IMR-90 (cell line): ENCODE measurements around the gene TRIP4. TPM values are rescaled to one million over a fixed set of nuclear protein-coding genes. Genes with fewer than 3 reads are reported as not detected.
A peak's percentile ranks its signal among the peaks of the same experiment; 100 is the strongest.

Source experiments
- ATAC-seq: fragments of 200-7000 bp; cut with Tn5 transposase; 2 replicates; pipeline ENCODE4 v1.9.1; 2020; ENCODE audit warnings: low read depth, mild to moderate bottlenecking, moderate library complexity
- BruUV-seq: library from RNA; stranded (reverse); fragments of 400-500 nt; replicated peaks from 2 replicates; lab custom pipeline; 2021; lab: Mats Ljungman, UMichigan
- CTCF ChIA-PET: fragments of 300-600 bp; formaldehyde crosslinking; extraction: SDS; loops from one replicate; lab custom pipeline; 2021; ENCODE audit warnings: antibody characterized with exemption; lab: Yijun Ruan, JAX
- POLR2A ChIA-PET: fragments of 300-600 bp; sonication (Branson Sonifier 250); formaldehyde crosslinking; loops from one replicate; lab custom pipeline; 2022; ENCODE audit warnings: antibody characterized with exemption; ENCODE audit not compliant: unreplicated experiment; lab: Charles Lee
- DNase-seq: peaks from one replicate; pipeline ENCODE4 v3.0.0; 2013
- H2AFZ ChIP-seq: replicated peaks from 2 replicates; pipeline ENCODE3; 2013; ENCODE audit warnings: low read length, mild to moderate bottlenecking; ENCODE audit not compliant: poor library complexity
- H2AK5ac ChIP-seq: 2 replicates; pipeline ENCODE4 v1.6.1; 2013; ENCODE audit warnings: low read depth, low read length, inconsistent platforms
- H2AK9ac ChIP-seq: replicated peaks from 2 replicates; pipeline ENCODE3; 2013; ENCODE audit warnings: mild to moderate bottlenecking, low read depth, low read length, moderate library complexity; ENCODE audit not compliant: poor library complexity
- H2BK120ac ChIP-seq: 2 replicates; pipeline ENCODE4 v1.6.1; 2013; ENCODE audit warnings: low read depth, low read length, inconsistent platforms
- H2BK15ac ChIP-seq: 3 replicates; pipeline ENCODE4 v1.6.1; 2013; ENCODE audit warnings: low read depth, low read length, inconsistent platforms
- H2BK20ac ChIP-seq: 2 replicates; pipeline ENCODE4 v1.6.1; 2013; ENCODE audit warnings: low read depth, mild to moderate bottlenecking, inconsistent platforms, low read length, moderate library complexity
- H2BK5ac ChIP-seq: 2 replicates; pipeline ENCODE4 v1.6.1; 2013; ENCODE audit warnings: mild to moderate bottlenecking, low read depth, low read length, inconsistent platforms; ENCODE audit not compliant: poor library complexity, severe bottlenecking
- H3K14ac ChIP-seq: replicated peaks from 2 replicates; pipeline ENCODE4 v1.6.1; 2013; ENCODE audit warnings: low read depth, low read length, inconsistent platforms
- H3K18ac ChIP-seq: 2 replicates; pipeline ENCODE4 v1.6.1; 2013; ENCODE audit warnings: low read depth, low read length, control low read depth
- H3K23ac ChIP-seq: 2 replicates; pipeline ENCODE4 v1.6.1; 2013; ENCODE audit warnings: low read depth, low read length, inconsistent platforms
- H3K27ac ChIP-seq: 2 replicates; pipeline ENCODE4 v1.5.1; 2013; ENCODE audit warnings: mild to moderate bottlenecking, control low read depth, low read length; ENCODE audit not compliant: insufficient read depth
- H3K27me3 ChIP-seq: 2 replicates; pipeline ENCODE4 v1.6.1; 2013; ENCODE audit warnings: low read length; ENCODE audit not compliant: control insufficient read depth, insufficient read depth
- H3K36me3 ChIP-seq: 2 replicates; pipeline ENCODE4 v1.6.1; 2013; ENCODE audit warnings: low read length, mixed read lengths; ENCODE audit not compliant: control insufficient read depth, insufficient read depth
- H3K4ac ChIP-seq: 2 replicates; pipeline ENCODE4 v1.6.1; 2013; ENCODE audit warnings: low read depth, low read length, inconsistent platforms
- H3K4me1 ChIP-seq: 2 replicates; pipeline ENCODE4 v1.6.1; 2013; ENCODE audit warnings: low read length, mixed read lengths; ENCODE audit not compliant: control insufficient read depth, insufficient read depth
- H3K4me2 ChIP-seq: 2 replicates; pipeline ENCODE4 v1.6.1; 2013; ENCODE audit warnings: low read depth, mild to moderate bottlenecking, control low read depth, low read length, moderate library complexity
- H3K4me3 ChIP-seq: 2 replicates; pipeline ENCODE4 v1.5.1; 2013; ENCODE audit warnings: low read depth, mild to moderate bottlenecking, control low read depth, low read length, moderate library complexity; ENCODE audit not compliant: insufficient read depth
- H3K56ac ChIP-seq: 2 replicates; pipeline ENCODE4 v1.6.1; 2013; ENCODE audit warnings: low read length, inconsistent platforms; ENCODE audit not compliant: insufficient read depth; ENCODE audit errors: extremely low read depth
- H3K79me1 ChIP-seq, 2 experiments: 2 replicates each; pipeline ENCODE4 v1.6.1; 2013; ENCODE audit warnings: low read length in 2 of 2, inconsistent platforms in 1 of 2, low read depth in 1 of 2
- H3K9ac ChIP-seq: 2 replicates; pipeline ENCODE4 v1.6.1; 2013; ENCODE audit warnings: low read depth, low read length, control low read depth
- H3K9me1 ChIP-seq: 2 replicates; pipeline ENCODE4 v1.6.1; 2013; ENCODE audit warnings: low read length, inconsistent platforms; ENCODE audit not compliant: insufficient read depth
- H3K9me3 ChIP-seq: 2 replicates; pipeline ENCODE4 v1.6.1; 2013; ENCODE audit warnings: low read length; ENCODE audit not compliant: control insufficient read depth, insufficient read depth
- H4K20me1 ChIP-seq: 2 replicates; pipeline ENCODE4 v1.6.1; 2013; ENCODE audit warnings: low read length, inconsistent platforms; ENCODE audit not compliant: insufficient read depth
- H4K5ac ChIP-seq: 2 replicates; pipeline ENCODE4 v1.6.1; 2013; ENCODE audit warnings: mild to moderate bottlenecking, low read depth, low read length, control low read depth
- H4K8ac ChIP-seq, 2 experiments: 2 replicates each; pipeline ENCODE4 v1.6.1; 2013; ENCODE audit warnings: low read depth in 2 of 2, low read length in 2 of 2, control low read depth in 1 of 2, inconsistent platforms in 1 of 2
- H4K91ac ChIP-seq: 2 replicates; pipeline ENCODE4 v1.6.1; 2013; ENCODE audit warnings: low read depth, low read length, inconsistent platforms; ENCODE audit not compliant: insufficient read depth
- CTCF ChIP-seq: conservative IDR thresholded peaks from 2 replicates; pipeline ENCODE4 v1.5.1; 2012; ENCODE audit warnings: mild to moderate bottlenecking, low read depth, low read length, improper control_type of control experiment
- ELK1 ChIP-seq: fragments of 150-350 bp; IDR thresholded peaks from 2 replicates; pipeline ENCODE4 v1.6.1; 2016; ENCODE audit warnings: low read depth, mild to moderate bottlenecking, low read length, moderate library complexity, borderline replicate concordance
- FOS ChIP-seq: fragments of 150-350 bp; IDR thresholded peaks from 2 replicates; pipeline ENCODE4 v1.6.1; 2016; ENCODE audit warnings: low read depth, low read length
- MAFK ChIP-seq: IDR thresholded peaks from 2 replicates; pipeline ENCODE4 v1.6.1; 2012; ENCODE audit warnings: low read depth, low read length, improper control_type of control experiment
- MAZ ChIP-seq: IDR thresholded peaks from 2 replicates; pipeline ENCODE4 v1.6.1; 2012; ENCODE audit warnings: low read depth, mild to moderate bottlenecking, low read length, improper control_type of control experiment, moderate library complexity, borderline replicate concordance
- MXI1 ChIP-seq: IDR thresholded peaks from 2 replicates; pipeline ENCODE4 v1.6.1; 2012; ENCODE audit warnings: low read depth, mild to moderate bottlenecking, low read length, moderate library complexity, borderline replicate concordance
- NFE2L2 ChIP-seq: fragments of 150-350 bp; IDR thresholded peaks from 2 replicates; pipeline ENCODE4 v1.6.1; 2016; ENCODE audit warnings: low read depth, mild to moderate bottlenecking, low read length
- POLR2A ChIP-seq: IDR thresholded peaks from 2 replicates; pipeline ENCODE4 v1.6.1; 2012; ENCODE audit warnings: mild to moderate bottlenecking, low read depth, low read length
- SMC3 ChIP-seq: fragments of 150-350 bp; IDR thresholded peaks from 2 replicates; pipeline ENCODE4 v1.6.1; 2016; ENCODE audit warnings: low read depth, mild to moderate bottlenecking, antibody characterized with exemption, low read length, moderate library complexity
- USF2 ChIP-seq: fragments of 150-350 bp; IDR thresholded peaks from 2 replicates; pipeline ENCODE4 v1.6.1; 2017; ENCODE audit warnings: mild to moderate bottlenecking, antibody characterized with exemption, low read length, low read depth
- WGBS, 2 experiments: methylation state at CpG; one replicate each; pipeline versions ENCODE4 v1.1.5 to v1.1.7; 2013; ENCODE audit warnings: missing lambda C conversion rate in 2 of 2; ENCODE audit not compliant: insufficient read length in 1 of 2; ENCODE audit errors: extremely low coverage in 2 of 2; 5-methylcytosine and 5-hydroxymethylcytosine counted together
- dilution Hi-C: fragments of 300-500 bp; cut with HindIII; formaldehyde crosslinking; loops from one replicate; pipeline ENCODE4 v1.14.3; 2018; ENCODE audit warnings: low sequenced_read_pairs; ENCODE audit not compliant: unreplicated experiment
- in situ Hi-C: fragments of 300-500 bp; cut with MboI; formaldehyde crosslinking; loops from 3 replicates; pipeline ENCODE4 v1.14.3; 2019; ENCODE audit warnings: low sequenced_read_pairs, inconsistent platforms, mixed read lengths
- intact Hi-C: fragments of 100-400 bp; cut with micrococcal nuclease; formaldehyde crosslinking; loops from 2 replicates; pipeline ENCODE4 v1.10.0; 2022
- polyA plus RNA-seq, 3 experiments: library from polyadenylated mRNA; depleted of rRNA; stranded (reverse); fragments of >200 nt; gene quantifications; 2 replicates each; pipeline ENCODE4 v1.2.3, GENCODE V29; 2012; ENCODE audit warnings: low replicate concordance in 1 of 3
- total RNA-seq: library from RNA; depleted of rRNA; stranded (reverse); fragments of >200 nt; gene quantifications from 2 replicates; pipeline ENCODE4 v1.2.3, GENCODE V29; 2012

TRIP4 gene
- total and polyA plus RNA-seq, 2 of the 4 experiments (the other 2 are of a cell fraction), result 13.1 to 19.4 TPM

- H3K4me3 ChIP-seq, result no peak overlapping the region
- no peaks in the 10 kb centered on the region for H3K9me3 ChIP-seq
- H3K14ac ChIP-seq, result no peak overlapping the region
- no peak overlapping the region for H2BK20ac ChIP-seq
- H3K27ac ChIP-seq, result no peak overlapping the region
- peaks cover 1% of the 10 kb centered on the region; the same call in 1 of the 2 replicates for H3K36me3 ChIP-seq
- H3K23ac ChIP-seq, result no peak overlapping the region
- no peak overlapping the region for H3K4ac ChIP-seq
- peaks cover 12 to 31% of the 10 kb centered on the region in 2 experiments for H3K79me1 ChIP-seq
- H2BK15ac ChIP-seq, result no peak overlapping the region
- no peak overlapping the region for H2AK9ac ChIP-seq
- no peak overlapping the region for H4K91ac ChIP-seq
- WGBS, 2 experiments, result 100% methylated on average over 3 of the region's 5 CpGs; no CpG with 5 or more reads in 1 of the 2 experiments
- no peaks in the 10 kb centered on the region for H3K27me3 ChIP-seq
- no peak overlapping the region for H2BK120ac ChIP-seq
- dilution Hi-C loops (no loop called here), in situ Hi-C loops (no loop called here), intact Hi-C loops (no loop called here)
- ATAC-seq (no peak), DNase-seq (no peak)
- H3K9ac ChIP-seq, result no peak overlapping the region
- CTCF ChIA-PET, result no interaction called here
- TF ChIP-seq POLR2A (no peak), FOS (no peak), ELK1 (no peak), MXI1 (no peak), MAFK (no peak), USF2 (no peak), SMC3 (no peak), MAZ (no peak), CTCF (no peak), NFE2L2 (no peak)
- peaks cover 9% of the 10 kb centered on the region for H3K9me1 ChIP-seq
- 0 out of 2 replicates have a peak overlapping the region, but pooled peaks have one; percentile 75 for H2AK5ac ChIP-seq
- H2BK5ac ChIP-seq, result no peak overlapping the region
- POLR2A ChIA-PET, result no interaction called here
- no peaks in the 10 kb centered on the region; the same call in 1 of the 2 replicates for H4K20me1 ChIP-seq
- H3K56ac ChIP-seq, result no peak overlapping the region
- 0 out of 2 replicates have a peak, but pooled peaks cover 1% of the 10 kb centered on the region for H3K4me1 ChIP-seq
- no peak overlapping the region for H2AFZ ChIP-seq
- no TSS peak for BruUV-seq
- H3K18ac ChIP-seq, result no peak overlapping the region
- no peak overlapping the region for H4K8ac ChIP-seq
- no peak overlapping the region for H4K5ac ChIP-seq
- H3K4me2 ChIP-seq, result no peak overlapping the region; the same call in 1 of the 2 replicates
Measured at GRCh38 chr15:64389036-64389435, 1.4 kb downstream of the TRIP4 start.
